Measurements from ENCODE around the gene DLG1. TPM values are rescaled to one million over a fixed set of nuclear protein-coding genes. Genes with fewer than 3 reads are reported as not detected.
A peak's percentile ranks its signal among the peaks of the same experiment; 100 is the strongest.

Gene DLG1
- total RNA-seq, 2 donors from 2014 or later = 115 to 124 TPM

- DNase-seq = no peak
- no peak overlapping the region for H3K27ac ChIP-seq
Observed at GRCh38 chr3:197006860-197007259, 291.6 kb downstream of the DLG1 start.

DNA sequence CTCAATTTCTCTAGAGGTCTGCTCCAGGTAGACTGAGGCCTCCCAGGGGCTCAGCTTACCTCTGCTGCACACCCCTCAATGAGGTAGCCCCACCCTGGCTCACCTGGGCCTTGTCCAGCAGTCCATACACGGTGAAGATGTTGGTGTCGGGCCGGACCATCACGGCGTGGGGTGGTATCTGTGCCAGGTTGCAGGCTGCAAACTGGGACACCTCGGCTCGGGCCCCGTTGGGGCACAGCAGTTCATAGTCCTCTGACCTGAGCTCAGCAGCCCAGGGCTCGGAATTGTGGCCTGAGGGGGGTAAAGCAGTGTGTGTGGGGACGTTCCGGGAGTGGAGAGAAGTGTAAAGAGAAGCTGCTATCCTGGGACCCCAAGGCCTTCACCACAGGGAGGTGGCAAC lies 292.0 kb downstream of the DLG1 start:
- Histone ChIP-seq H3K4me3 (no peak overlapping the region), H3K4me1 (no peaks in the 10 kb centered on the region), H3K27ac (no peak overlapping the region), H3K9me3 (no peaks in the 10 kb centered on the region), H3K27me3 (no peaks in the 10 kb centered on the region), H3K36me3 (no peaks in the 10 kb centered on the region), H3K9ac (ENCODE audit: low read depth in 2 of 2, low read length in 2 of 2) (no peak overlapping the region)
- intact Hi-C loops (cut with DNase I) = loop anchor here (10.0 kb wide), 1 partner anchor 508 kb away; no protein-coding TSS in a partner anchor
- DNase-seq = no peak
- TF ChIP-seq, protein P1, sequence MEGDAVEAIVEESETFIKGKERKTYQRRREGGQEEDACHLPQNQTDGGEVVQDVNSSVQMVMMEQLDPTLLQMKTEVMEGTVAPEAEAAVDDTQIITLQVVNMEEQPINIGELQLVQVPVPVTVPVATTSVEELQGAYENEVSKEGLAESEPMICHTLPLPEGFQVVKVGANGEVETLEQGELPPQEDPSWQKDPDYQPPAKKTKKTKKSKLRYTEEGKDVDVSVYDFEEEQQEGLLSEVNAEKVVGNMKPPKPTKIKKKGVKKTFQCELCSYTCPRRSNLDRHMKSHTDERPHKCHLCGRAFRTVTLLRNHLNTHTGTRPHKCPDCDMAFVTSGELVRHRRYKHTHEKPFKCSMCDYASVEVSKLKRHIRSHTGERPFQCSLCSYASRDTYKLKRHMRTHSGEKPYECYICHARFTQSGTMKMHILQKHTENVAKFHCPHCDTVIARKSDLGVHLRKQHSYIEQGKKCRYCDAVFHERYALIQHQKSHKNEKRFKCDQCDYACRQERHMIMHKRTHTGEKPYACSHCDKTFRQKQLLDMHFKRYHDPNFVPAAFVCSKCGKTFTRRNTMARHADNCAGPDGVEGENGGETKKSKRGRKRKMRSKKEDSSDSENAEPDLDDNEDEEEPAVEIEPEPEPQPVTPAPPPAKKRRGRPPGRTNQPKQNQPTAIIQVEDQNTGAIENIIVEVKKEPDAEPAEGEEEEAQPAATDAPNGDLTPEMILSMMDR (IDR thresholded peaks at IDR 0.05) = no peak

More at GRCh38 chr3:197006860-197007259, 291.6 kb downstream of the DLG1 start:
- Histone ChIP-seq H3K27me3 (no peaks in the 10 kb centered on the region), H3K4me1 (no peaks in the 10 kb centered on the region), H3K36me3 (no peaks in the 10 kb centered on the region), H3K9ac (ENCODE audit: low read depth in 2 of 2, low read length in 2 of 2) (no peak overlapping the region), H3K4me3 (no peak overlapping the region), H3K9me3 (no peaks in the 10 kb centered on the region)
- TF ChIP-seq, protein P1 (IDR thresholded peaks at IDR 0.05) = no peak
- intact Hi-C loops (cut with DNase I) = loop anchor here (10.0 kb wide), 1 partner anchor 508 kb away; no protein-coding TSS in a partner anchor

DNA sequence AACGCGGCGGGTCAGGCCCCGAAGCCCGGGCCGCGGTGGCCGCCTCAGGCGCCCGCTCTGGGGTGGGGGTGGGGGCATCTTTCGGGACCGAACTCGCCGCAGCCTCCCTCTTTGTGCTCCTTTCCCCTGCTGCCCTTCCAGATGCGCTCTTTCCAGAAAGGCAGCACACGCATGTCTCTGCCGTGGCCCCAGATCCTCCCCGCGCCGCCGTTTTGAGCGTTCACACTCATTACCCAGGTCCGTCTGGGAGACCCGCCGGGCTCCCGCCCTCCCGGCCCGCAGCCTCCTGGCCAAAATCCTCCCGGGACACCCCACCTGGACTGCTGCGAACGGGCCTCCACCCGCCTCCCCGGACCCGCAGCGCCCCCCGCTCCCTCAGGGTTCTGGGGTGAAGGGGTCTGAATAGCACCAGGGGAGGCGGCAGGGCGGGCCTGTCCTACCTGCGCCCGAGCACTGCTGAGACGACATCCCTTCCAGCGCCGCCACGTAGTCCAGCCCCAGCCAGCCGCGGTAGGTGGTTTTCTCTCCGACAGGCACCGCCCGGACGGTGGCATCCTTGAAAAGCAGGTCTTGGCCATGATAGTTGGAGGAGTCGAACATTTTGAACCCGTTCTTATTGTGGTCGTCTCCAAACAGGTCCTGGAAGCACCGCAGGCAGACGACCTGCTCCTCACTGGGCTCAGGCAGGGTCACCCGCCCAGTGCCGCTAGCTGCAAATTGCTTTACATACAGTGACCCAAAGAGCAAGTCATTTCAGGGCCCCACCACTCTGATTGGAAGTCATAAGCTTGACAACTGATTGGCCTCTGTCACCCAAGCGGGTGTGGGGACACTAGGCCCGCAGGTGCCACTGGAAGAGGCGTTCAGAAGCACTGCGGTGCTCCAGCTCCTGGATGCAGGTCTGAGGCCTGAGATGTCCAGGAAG lies 294.7 kb downstream of the DLG1 start:
- H3K36me3 ChIP-seq = no peaks in the 10 kb centered on the region

GRCh38 chr3:197002701-197003454 lies 295.5 kb downstream of the DLG1 start:
- Histone ChIP-seq H3K4me1 (no peaks in the 10 kb centered on the region), H3K36me3 (no peaks in the 10 kb centered on the region), H3K9me3 (no peaks in the 10 kb centered on the region), H3K27me3 (no peaks in the 10 kb centered on the region), H3K4me3 (peak overlapping the region; percentile 60), H3K27ac (peak overlapping the region; percentile 65), H3K9ac (ENCODE audit: low read depth in 2 of 2, low read length in 2 of 2) (peak overlapping the region in 1 of 2 donors; percentile 79)
- peak; percentile 90 for DNase-seq
- TF ChIP-seq, protein P1 (IDR thresholded peaks at IDR 0.05) = peak; percentile 51
- intact Hi-C loops (cut with DNase I) = loop anchor here (2.0 to 10.0 kb wide), 2 partner anchors 184 to 512 kb away; no protein-coding TSS in a partner anchor

More for the DNA sequence above, 294.7 kb downstream of the DLG1 start:
- peak overlapping the region; percentile 57 to 73 for H3K9ac ChIP-seq (ENCODE audit: low read depth in 2 of 2, low read length in 2 of 2)
- no peaks in the 10 kb centered on the region for H3K4me1 ChIP-seq
- H3K4me3 ChIP-seq = peak overlapping the region; percentile 60
- DNase-seq = peak; percentile 48
- TF ChIP-seq, protein P1 (IDR thresholded peaks at IDR 0.05) = no peak
- peak overlapping the region; percentile 65 for H3K27ac ChIP-seq
- intact Hi-C loops (cut with DNase I) = loop anchor here (2.0 to 10.0 kb wide), 2 partner anchors 183 to 511 kb away; no protein-coding TSS in a partner anchor
- H3K9me3 ChIP-seq = no peaks in the 10 kb centered on the region
- H3K27me3 ChIP-seq = no peaks in the 10 kb centered on the region
